ENCODE measurements around the gene IL1F10.

Gene IL1F10

GRCh38 chr2:113067681-113068080, at the start of gene IL1F10:
Gene IL1F10 (plus strand): TSS chr2:113067970. CDS start chr2:113072739, 4,769 bp downstream.
- no peak for DNase-seq

- DNase-seq, result no peak
Observed at GRCh38 chr2:113018509-113018908, 49.3 kb upstream of the IL1F10 start.

- DNase-seq, result no peak
Observed at GRCh38 chr2:113021312-113021711, 46.5 kb upstream of the IL1F10 start.

- DNase-seq, result no peak
Observed at GRCh38 chr2:113024764-113025163, 43.0 kb upstream of the IL1F10 start.

GRCh38 chr2:113025737-113026136, 42.0 kb upstream of the IL1F10 start:
- no peak for DNase-seq

GRCh38 chr2:113027691-113028090, 40.1 kb upstream of the IL1F10 start:
- DNase-seq, result no peak

GRCh38 chr2:113028112-113028511, 39.7 kb upstream of the IL1F10 start:
- DNase-seq, result no peak

- DNase-seq, result no peak
Observed at GRCh38 chr2:113032737-113033136, 35.0 kb upstream of the IL1F10 start.

- no peak for DNase-seq
Observed at GRCh38 chr2:113034016-113034415, 33.8 kb upstream of the IL1F10 start.

GRCh38 chr2:113036763-113037162, 31.0 kb upstream of the IL1F10 start:
- no peak for DNase-seq

- no peak for DNase-seq
Observed at GRCh38 chr2:113038291-113038690, 29.5 kb upstream of the IL1F10 start.

- no peak for DNase-seq
Observed at GRCh38 chr2:113039158-113039557, 28.6 kb upstream of the IL1F10 start.

GRCh38 chr2:113039719-113040118, 28.1 kb upstream of the IL1F10 start:
- no peak for DNase-seq

GRCh38 chr2:113041871-113042270, 25.9 kb upstream of the IL1F10 start:
- DNase-seq, result no peak

- DNase-seq, result no peak
Observed at GRCh38 chr2:113046465-113046864, 21.3 kb upstream of the IL1F10 start.

- no peak for DNase-seq
Observed at GRCh38 chr2:113050921-113051895, 16.6 kb upstream of the IL1F10 start.

GRCh38 chr2:113052396-113052917, 15.3 kb upstream of the IL1F10 start, which contains the start of gene IL36B:
Gene IL36B (minus strand): TSS chr2:113052867.
- DNase-seq, result no peak

GRCh38 chr2:113053666-113054065, 14.1 kb upstream of the IL1F10 start:
- DNase-seq, result no peak

GRCh38 chr2:113054066-113054465, 13.7 kb upstream of the IL1F10 start:
- no peak for DNase-seq

- DNase-seq, result no peak
Observed at GRCh38 chr2:113056521-113056920, 11.2 kb upstream of the IL1F10 start.

- no peak for DNase-seq
Observed at GRCh38 chr2:113057117-113057516, 10.7 kb upstream of the IL1F10 start.

GRCh38 chr2:113058411-113058994, 9.3 kb upstream of the IL1F10 start:
- DNase-seq, result no peak

GRCh38 chr2:113058998-113059960, 8.5 kb upstream of the IL1F10 start, which contains the start of gene IL36RN:
Gene IL36RN (plus strand): TSS chr2:113059198. CDS start chr2:113059439, 241 bp downstream.
- DNase-seq, result no peak
